Measurements from ENCODE around the gene CASTOR1. TPM values are rescaled to one million over a fixed set of nuclear protein-coding genes. Genes with fewer than 3 reads are reported as not detected.

The CASTOR1 gene
- total RNA-seq, 2 donors from 2014 or later = 19.2 to 19.5 TPM

DNA sequence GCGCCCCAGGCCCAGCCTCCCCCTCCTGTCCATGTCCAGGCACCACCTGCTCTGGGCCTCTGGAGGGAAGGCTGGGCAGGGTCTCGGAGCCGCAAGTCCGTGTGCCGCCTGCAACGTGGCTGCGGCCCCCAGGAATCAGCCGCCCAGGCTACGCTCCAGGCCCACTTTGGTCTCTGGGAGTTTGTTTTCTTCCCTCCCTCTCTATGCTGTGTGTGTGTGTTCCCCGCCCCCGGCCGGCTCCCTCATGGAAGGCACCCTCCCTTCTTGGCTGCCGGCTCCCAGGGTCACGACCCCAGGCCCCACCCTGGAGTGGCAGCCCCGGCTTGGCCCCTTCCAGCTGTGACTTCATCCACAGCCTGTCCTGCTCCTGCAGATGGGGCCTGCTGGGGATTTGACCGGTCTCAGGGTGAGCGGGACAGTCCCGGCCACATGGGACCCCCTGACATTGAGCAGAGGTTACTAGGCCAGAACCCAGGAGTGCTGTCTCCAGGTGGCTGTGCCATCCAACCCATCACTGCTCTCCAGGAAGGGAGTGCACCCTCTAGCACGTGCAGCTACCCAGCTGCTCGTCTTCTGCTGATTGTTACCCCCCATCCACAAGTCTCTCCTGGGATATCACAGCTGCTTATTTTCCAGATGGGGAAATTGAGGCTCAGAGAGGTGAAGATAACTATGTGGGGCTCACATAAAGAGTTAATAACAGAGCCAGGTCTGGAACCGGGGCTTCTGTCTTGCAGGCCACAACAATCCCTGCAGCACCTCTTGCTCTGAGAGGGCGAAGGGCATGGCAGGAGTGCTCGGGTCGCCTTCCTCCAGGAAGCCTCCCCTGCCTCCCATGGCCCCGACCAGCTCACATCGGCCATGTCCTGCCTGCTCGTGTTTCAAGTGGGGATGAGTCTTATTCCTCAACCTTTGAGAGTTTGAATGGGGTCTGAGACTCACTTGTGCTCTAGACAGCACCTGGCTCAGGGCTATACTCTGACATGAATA is 40.0 kb downstream of the CASTOR1 start:
- Histone ChIP-seq H3K27ac (ENCODE audit: low read depth, low read length) (no peak overlapping the region), H3K9ac (ENCODE audit: extremely low read depth, low read length, poor library complexity, severe bottlenecking) (no peak overlapping the region), H3K36me3 (ENCODE audit: control insufficient read depth, insufficient read depth, low read length) (no peaks in the 10 kb centered on the region), H3K27me3 (ENCODE audit: control insufficient read depth, insufficient read depth, low read length, poor library complexity, severe bottlenecking) (peaks cover 33% of the 10 kb centered on the region), H3K9me3 (ENCODE audit: control insufficient read depth, low read length) (no peaks in the 10 kb centered on the region), H3K4me1 (ENCODE audit: control insufficient read depth, insufficient read depth, low read length) (no peaks in the 10 kb centered on the region), H3K4me3 (ENCODE audit: low read length) (no peak overlapping the region)
- Mint-ChIP-seq H3K4me1 (peaks cover 10% of the 10 kb centered on the region), H3K36me3 (ENCODE audit: low read depth) (no peaks in the 10 kb centered on the region), H3K4me3 (no peak overlapping the region), H3K27ac (no peak overlapping the region), H3K27me3 (ENCODE audit: insufficient read depth) (peaks cover 38% of the 10 kb centered on the region), H3K9me3 (no peaks in the 10 kb centered on the region)
- 79 to 85% methylated on average over 15 to 27 of the region's 27 CpGs for WGBS, 2 experiments (ENCODE audit: insufficient coverage in 1 of 2, insufficient read length in 1 of 2)
- TF ChIP-seq, protein P1, sequence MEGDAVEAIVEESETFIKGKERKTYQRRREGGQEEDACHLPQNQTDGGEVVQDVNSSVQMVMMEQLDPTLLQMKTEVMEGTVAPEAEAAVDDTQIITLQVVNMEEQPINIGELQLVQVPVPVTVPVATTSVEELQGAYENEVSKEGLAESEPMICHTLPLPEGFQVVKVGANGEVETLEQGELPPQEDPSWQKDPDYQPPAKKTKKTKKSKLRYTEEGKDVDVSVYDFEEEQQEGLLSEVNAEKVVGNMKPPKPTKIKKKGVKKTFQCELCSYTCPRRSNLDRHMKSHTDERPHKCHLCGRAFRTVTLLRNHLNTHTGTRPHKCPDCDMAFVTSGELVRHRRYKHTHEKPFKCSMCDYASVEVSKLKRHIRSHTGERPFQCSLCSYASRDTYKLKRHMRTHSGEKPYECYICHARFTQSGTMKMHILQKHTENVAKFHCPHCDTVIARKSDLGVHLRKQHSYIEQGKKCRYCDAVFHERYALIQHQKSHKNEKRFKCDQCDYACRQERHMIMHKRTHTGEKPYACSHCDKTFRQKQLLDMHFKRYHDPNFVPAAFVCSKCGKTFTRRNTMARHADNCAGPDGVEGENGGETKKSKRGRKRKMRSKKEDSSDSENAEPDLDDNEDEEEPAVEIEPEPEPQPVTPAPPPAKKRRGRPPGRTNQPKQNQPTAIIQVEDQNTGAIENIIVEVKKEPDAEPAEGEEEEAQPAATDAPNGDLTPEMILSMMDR (conservative IDR thresholded peaks at IDR 0.05) = no peak
- DNase-seq = no peak

DNA sequence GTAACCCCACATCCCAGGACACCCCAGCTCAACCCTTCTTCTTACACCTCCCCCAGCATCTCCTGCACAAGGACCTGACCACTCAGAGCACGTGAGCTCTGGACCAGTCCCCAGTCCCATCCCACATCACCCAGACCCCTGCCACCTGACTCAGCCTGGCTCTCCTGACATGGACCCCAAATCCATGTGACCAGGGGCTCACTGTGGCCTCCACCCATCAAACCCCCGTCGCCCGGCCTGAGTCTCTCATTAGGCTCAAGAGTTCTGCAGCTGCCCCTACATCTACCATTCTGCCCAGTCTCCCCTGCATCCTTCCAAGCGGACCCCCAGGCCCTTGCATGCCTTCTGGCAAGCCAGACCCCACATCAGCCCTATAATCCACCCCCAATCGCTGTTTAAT is 40.8 kb downstream of the CASTOR1 start:
- H3K36me3 Mint-ChIP-seq (ENCODE audit: low read depth) = no peaks in the 10 kb centered on the region
- no peak for DNase-seq
- peaks cover 10% of the 10 kb centered on the region for H3K4me1 Mint-ChIP-seq
- Histone ChIP-seq H3K27me3 (ENCODE audit: control insufficient read depth, insufficient read depth, low read length, poor library complexity, severe bottlenecking) (peaks cover 38% of the 10 kb centered on the region), H3K36me3 (ENCODE audit: control insufficient read depth, insufficient read depth, low read length) (no peaks in the 10 kb centered on the region), H3K9me3 (ENCODE audit: control insufficient read depth, low read length) (no peaks in the 10 kb centered on the region), H3K4me1 (ENCODE audit: control insufficient read depth, insufficient read depth, low read length) (no peaks in the 10 kb centered on the region), H3K9ac (ENCODE audit: extremely low read depth, low read length, poor library complexity, severe bottlenecking) (no peak overlapping the region), H3K4me3 (ENCODE audit: low read length) (no peak overlapping the region), H3K27ac (ENCODE audit: low read depth, low read length) (no peak overlapping the region)
- TF ChIP-seq, protein P1 (conservative IDR thresholded peaks at IDR 0.05) = no peak
- H3K4me3 Mint-ChIP-seq = no peak overlapping the region
- H3K9me3 Mint-ChIP-seq = no peaks in the 10 kb centered on the region
- peaks cover 41% of the 10 kb centered on the region for H3K27me3 Mint-ChIP-seq (ENCODE audit: insufficient read depth)
- WGBS, 2 experiments (ENCODE audit: insufficient coverage in 1 of 2, insufficient read length in 1 of 2) = 88 to 100% methylated on average over 4 to 6 of the region's 6 CpGs
- H3K27ac Mint-ChIP-seq = no peak overlapping the region

GRCh38 chr22:30247974-30248373 is 41.3 kb downstream of the CASTOR1 start:
- Mint-ChIP-seq H3K9me3 (no peaks in the 10 kb centered on the region), H3K4me1 (peaks cover 9% of the 10 kb centered on the region), H3K27ac (no peak overlapping the region), H3K36me3 (ENCODE audit: low read depth) (no peaks in the 10 kb centered on the region), H3K27me3 (ENCODE audit: insufficient read depth) (peaks cover 42% of the 10 kb centered on the region), H3K4me3 (no peak overlapping the region)
- 83 to 85% methylated on average over 7 to 12 of the region's 12 CpGs for WGBS, 2 experiments (ENCODE audit: insufficient coverage in 1 of 2, insufficient read length in 1 of 2)
- no peaks in the 10 kb centered on the region for H3K4me1 ChIP-seq (ENCODE audit: control insufficient read depth, insufficient read depth, low read length)
- H3K27me3 ChIP-seq (ENCODE audit: control insufficient read depth, insufficient read depth, low read length, poor library complexity, severe bottlenecking) = peaks cover 38% of the 10 kb centered on the region
- TF ChIP-seq, protein P1 (conservative IDR thresholded peaks at IDR 0.05) = no peak
- H3K9ac ChIP-seq (ENCODE audit: extremely low read depth, low read length, poor library complexity, severe bottlenecking) = no peak overlapping the region
- no peaks in the 10 kb centered on the region for H3K9me3 ChIP-seq (ENCODE audit: control insufficient read depth, low read length)
- H3K27ac ChIP-seq (ENCODE audit: low read depth, low read length) = no peak overlapping the region
- H3K4me3 ChIP-seq (ENCODE audit: low read length) = no peak overlapping the region
- H3K36me3 ChIP-seq (ENCODE audit: control insufficient read depth, insufficient read depth, low read length) = no peaks in the 10 kb centered on the region
- no peak for DNase-seq

Data from endodermal cell (in vitro differentiated cells).